ENCODE results near the gene PDE6A. TPM values are rescaled to one million over a fixed set of nuclear protein-coding genes. Genes with fewer than 3 reads are reported as not detected.

PDE6A gene
- total and polyA plus RNA-seq, 2 of the 8 experiments (the other 6 are each of a cell fraction or from before 2014, with no cell fraction given): not detected

GRCh38 chr5:149940941-149941644 lies 3.5 kb downstream of the PDE6A start (continued):
- TF ChIP-seq RNF2 (IDR thresholded peaks at IDR 0.05; ENCODE audit: borderline replicate concordance, low read depth, low read length, missing control alignments, poor library complexity, severe bottlenecking) (no peak), CBX5 (IDR thresholded peaks at IDR 0.05; ENCODE audit: low read depth, low read length) (no peak), GABPA (IDR thresholded peaks at IDR 0.05; ENCODE audit: borderline replicate concordance, insufficient read depth, low read length) (no peak), RBBP5 (IDR thresholded peaks at IDR 0.05; ENCODE audit: borderline replicate concordance, low read depth, low read length) (no peak), KDM1A (IDR thresholded peaks at IDR 0.05; ENCODE audit: borderline replicate concordance, low read length) (no peak), YY1 (IDR thresholded peaks at IDR 0.05; ENCODE audit: low read depth, low read length) (no peak)
- TF ChIP-seq, protein P1, sequence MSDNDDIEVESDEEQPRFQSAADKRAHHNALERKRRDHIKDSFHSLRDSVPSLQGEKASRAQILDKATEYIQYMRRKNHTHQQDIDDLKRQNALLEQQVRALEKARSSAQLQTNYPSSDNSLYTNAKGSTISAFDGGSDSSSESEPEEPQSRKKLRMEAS (IDR thresholded peaks at IDR 0.05): no peak
